Panc1 (cell line): ENCODE results near the gene TMEM117. TPM values are rescaled to one million over a fixed set of nuclear protein-coding genes. Genes with fewer than 3 reads are reported as not detected.

ENCODE experiments used
- ATAC-seq: fragments of 200-7000 bp; cut with Tn5 transposase; 2 replicates; pipeline ENCODE4 v1.9.1; 2020; ENCODE audit warnings: mild to moderate bottlenecking, moderate library complexity
- BruUV-seq: library from RNA; stranded (reverse); fragments of 400-500 nt; replicated peaks from 2 replicates; lab custom pipeline; 2021; lab: Mats Ljungman, UMichigan
- CTCF ChIA-PET: fragments of 300-600 bp; sonication (Branson Sonifier 250); formaldehyde crosslinking; loops from one replicate; lab custom pipeline; 2022; ENCODE audit warnings: antibody characterized with exemption; lab: Charles Lee
- POLR2A ChIA-PET: fragments of 300-600 bp; sonication (Branson Sonifier 250); formaldehyde crosslinking; loops from one replicate; lab custom pipeline; 2022; ENCODE audit warnings: antibody characterized with exemption; lab: Charles Lee
- DNase-seq: peaks from one replicate; pipeline ENCODE4 v3.0.0-alpha.2; 2010; ENCODE audit warnings: low read depth, low spot score
- H3K27ac ChIP-seq: 2 replicates; pipeline ENCODE4 v1.5.1; 2011; ENCODE audit warnings: mild to moderate bottlenecking, low read length, inconsistent platforms
- H3K27me3 ChIP-seq: fragments of 200-500 bp; sonication (Bioruptor generic); 2 replicates; pipeline ENCODE4 v1.6.0; 2014; ENCODE audit warnings: low read length, inconsistent platforms; ENCODE audit not compliant: control insufficient read depth, insufficient read depth
- H3K36me3 ChIP-seq: fragments of 200-500 bp; sonication (Bioruptor generic); 2 replicates; pipeline ENCODE4 v1.5.1; 2014; ENCODE audit warnings: inconsistent platforms, mild to moderate bottlenecking, low read length, moderate library complexity; ENCODE audit not compliant: control insufficient read depth, insufficient read depth
- H3K4me1 ChIP-seq: 2 replicates; pipeline ENCODE4 v1.5.1; 2011; ENCODE audit warnings: inconsistent platforms, mild to moderate bottlenecking, low read length, moderate library complexity; ENCODE audit not compliant: control insufficient read depth, insufficient read depth
- H3K4me3 ChIP-seq, 2 experiments: 2 replicates each; pipeline ENCODE4 v1.5.1; 2011 to 2012; ENCODE audit warnings: low read depth in 2 of 2, low read length in 2 of 2, mild to moderate bottlenecking in 2 of 2, inconsistent platforms in 1 of 2, moderate library complexity in 1 of 2
- H3K9me3 ChIP-seq: fragments of 200-500 bp; sonication (Bioruptor generic); 2 replicates; pipeline ENCODE4 v1.5.1; 2014; ENCODE audit warnings: low read depth, mild to moderate bottlenecking, inconsistent platforms, low read length, moderate library complexity; ENCODE audit not compliant: control insufficient read depth, insufficient read depth
- POLR2AphosphoS5 ChIP-seq: IDR thresholded peaks from 2 replicates; pipeline ENCODE4 v1.6.1; 2012; ENCODE audit warnings: mild to moderate bottlenecking, low read depth, low read length, moderate library complexity
- REST ChIP-seq, 2 experiments: IDR thresholded peaks; 2 replicates each; pipeline ENCODE4 v1.6.1; 2011 to 2012; ENCODE audit warnings: low read depth in 2 of 2, control low read depth in 1 of 2, low read length in 1 of 2, mild to moderate bottlenecking in 1 of 2, moderate library complexity in 1 of 2; ENCODE audit not compliant: insufficient read depth in 1 of 2
- SIN3A ChIP-seq: IDR thresholded peaks from 2 replicates; pipeline ENCODE4 v1.6.1; 2012; ENCODE audit warnings: low read depth, mild to moderate bottlenecking, low read length, moderate library complexity, borderline replicate concordance; ENCODE audit not compliant: insufficient read depth
- TCF7L2 ChIP-seq: IDR thresholded peaks from 2 replicates; pipeline ENCODE4 v1.6.1; 2011; ENCODE audit warnings: mild to moderate bottlenecking, low read depth, low read length, inconsistent platforms
- in situ Hi-C: cut with HindIII; loops from 2 replicates; pipeline ENCODE4 v1.10.0; 2016; ENCODE audit warnings: low sequenced_read_pairs, low pct_unique_long_range_greater_than_20kb
- intact Hi-C: fragments of 100-400 bp; cut with micrococcal nuclease; formaldehyde crosslinking; loops from one replicate; pipeline ENCODE4 v1.10.0; 2022; ENCODE audit not compliant: unreplicated experiment
- total RNA-seq: library from RNA; stranded (reverse); gene quantifications from one replicate; pipeline ENCODE4 v1.2.1, GENCODE V29; 2021; ENCODE audit not compliant: unreplicated experiment
- TF ChIP-seq, protein P1 (sequence below): fragments of 450-650 bp; IDR thresholded peaks from 2 replicates; pipeline ENCODE4 v1.5.1; 2017; ENCODE audit warnings: mild to moderate bottlenecking

TMEM117 gene
- total RNA-seq, 1 experiment from 2014 or later, result 5.5 TPM

- no peak for ATAC-seq
- no peak for DNase-seq
- TF ChIP-seq POLR2AphosphoS5, result no peak
- TF ChIP-seq TCF7L2, result no peak
- no peak for TF ChIP-seq SIN3A
- TF ChIP-seq, protein P1, sequence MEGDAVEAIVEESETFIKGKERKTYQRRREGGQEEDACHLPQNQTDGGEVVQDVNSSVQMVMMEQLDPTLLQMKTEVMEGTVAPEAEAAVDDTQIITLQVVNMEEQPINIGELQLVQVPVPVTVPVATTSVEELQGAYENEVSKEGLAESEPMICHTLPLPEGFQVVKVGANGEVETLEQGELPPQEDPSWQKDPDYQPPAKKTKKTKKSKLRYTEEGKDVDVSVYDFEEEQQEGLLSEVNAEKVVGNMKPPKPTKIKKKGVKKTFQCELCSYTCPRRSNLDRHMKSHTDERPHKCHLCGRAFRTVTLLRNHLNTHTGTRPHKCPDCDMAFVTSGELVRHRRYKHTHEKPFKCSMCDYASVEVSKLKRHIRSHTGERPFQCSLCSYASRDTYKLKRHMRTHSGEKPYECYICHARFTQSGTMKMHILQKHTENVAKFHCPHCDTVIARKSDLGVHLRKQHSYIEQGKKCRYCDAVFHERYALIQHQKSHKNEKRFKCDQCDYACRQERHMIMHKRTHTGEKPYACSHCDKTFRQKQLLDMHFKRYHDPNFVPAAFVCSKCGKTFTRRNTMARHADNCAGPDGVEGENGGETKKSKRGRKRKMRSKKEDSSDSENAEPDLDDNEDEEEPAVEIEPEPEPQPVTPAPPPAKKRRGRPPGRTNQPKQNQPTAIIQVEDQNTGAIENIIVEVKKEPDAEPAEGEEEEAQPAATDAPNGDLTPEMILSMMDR, result no peak
- no peak for TF ChIP-seq REST (IDR thresholded peaks at IDR 0.05; ENCODE audit: insufficient read depth in 1 of 2, low read depth in 2 of 2, low read length in 1 of 2)
- Histone ChIP-seq H3K27ac (no peak overlapping the region), H3K4me3 (no peak overlapping the region), H3K9me3 (no peaks in the 10 kb centered on the region; the same call in 1 of the 2 replicates), H3K27me3 (no peaks in the 10 kb centered on the region), H3K4me1 (no peaks in the 10 kb centered on the region), H3K36me3 (no peaks in the 10 kb centered on the region)
- POLR2A ChIA-PET, result no interaction called here
- in situ Hi-C loops, result no loop called here
- intact Hi-C loops, result no loop called here
- BruUV-seq, result no TSS peak
- CTCF ChIA-PET, result no interaction called here
These were observed 569.4 kb downstream of the TMEM117 start for GRCh38 chr12:44405297-44405696.

- DNase-seq (no peak), ATAC-seq (no peak)
- TF ChIP-seq SIN3A (no peak), POLR2AphosphoS5 (no peak), TCF7L2 (no peak), REST (IDR thresholded peaks at IDR 0.05; ENCODE audit: insufficient read depth in 1 of 2, low read depth in 2 of 2, low read length in 1 of 2) (no peak)
- TF ChIP-seq, protein P1, result no peak
- no TSS peak for BruUV-seq
- Histone ChIP-seq H3K27me3 (no peaks in the 10 kb centered on the region), H3K4me1 (no peaks in the 10 kb centered on the region), H3K4me3 (no peak overlapping the region), H3K9me3 (no peaks in the 10 kb centered on the region), H3K27ac (no peak overlapping the region), H3K36me3 (no peaks in the 10 kb centered on the region)
- in situ Hi-C loops, result no loop called here
- ChIA-PET POLR2A (no interaction called here), CTCF (no interaction called here)
- intact Hi-C loops, result no loop called here
These were observed 586.7 kb downstream of the TMEM117 start for GRCh38 chr12:44422559-44422958.
